ENCODE data around the gene INSIG2. TPM values are rescaled to one million over a fixed set of nuclear protein-coding genes. Genes with fewer than 3 reads are reported as not detected.

Gene INSIG2
- total and polyA plus RNA-seq, 2 of the 8 experiments (the other 6 are each of a cell fraction or from before 2014, with no cell fraction given): 7.0 to 11.2 TPM

- H2BK120ac ChIP-seq (replicated peaks; ENCODE audit: low read depth, low read length): no peak overlapping the region
- no peak overlapping the region for H2BK12ac ChIP-seq (ENCODE audit: low read depth, low read length)
- no peak overlapping the region for H4K91ac ChIP-seq (replicated peaks; ENCODE audit: insufficient read length, low read length)
- POLR2A ChIA-PET (ENCODE audit: partially characterized antibody): interaction anchor here (1.3 to 1.6 kb wide), 2 partner anchors 8 to 10 kb away, joined by 4 to 7 read pairs; partner anchors contain the start of gene INSIG2
- H3K9me3 ChIP-seq (ENCODE audit: insufficient read depth in 2 of 2, low read depth in 1 of 2, low read length in 1 of 2): no peaks in the 10 kb centered on the region
- H3K23me2 ChIP-seq (ENCODE audit: low read depth, low read length): no peaks in the 10 kb centered on the region
- no peak overlapping the region for H4K5ac ChIP-seq (ENCODE audit: insufficient read length, low read depth, low read length)
- 67% methylated on average over 3 of the region's 3 CpGs; no CpG with 5 or more reads in 1 of the 2 experiments for WGBS, 2 experiments (ENCODE audit: extremely low coverage in 1 of 2, insufficient coverage in 1 of 2, insufficient read length in 1 of 2, insufficient replicate concordance in 2 of 2, low coverage in 1 of 2, low lambda C conversion rate in 2 of 2, missing lambda C conversion rate in 1 of 2)
- no peak overlapping the region for H3K4me3 ChIP-seq (ENCODE audit: extremely low read depth in 1 of 4, insufficient read depth in 2 of 4, low read depth in 3 of 4, low read length in 4 of 4)
- no peaks in the 10 kb centered on the region for H3K79me2 ChIP-seq (ENCODE audit: control insufficient read depth in 1 of 2, insufficient read depth in 2 of 2, low read length in 2 of 2)
- H4K20me1 ChIP-seq (replicated peaks in 1 of 2; ENCODE audit: control insufficient read depth in 1 of 2, insufficient read depth in 2 of 2, low read length in 2 of 2): no peaks in the 10 kb centered on the region
- H2BK15ac ChIP-seq (ENCODE audit: low read length): no peak overlapping the region
- no peak overlapping the region for H3K18ac ChIP-seq (ENCODE audit: extremely low read depth, low read length)
- H3K4ac ChIP-seq (replicated peaks; ENCODE audit: insufficient read length, low read depth, low read length): no peak overlapping the region
- no peak overlapping the region for H3K56ac ChIP-seq (replicated peaks; ENCODE audit: insufficient read length, low read depth, low read length)
- CTCF ChIA-PET (ENCODE audit: partially characterized antibody): interaction anchor here (0.6 to 3.1 kb wide), 6 partner anchors 10 to 46 kb away, joined by 3 to 12 read pairs (median 4); partner anchors contain the start of gene INSIG2
- no peak overlapping the region for H3K23ac ChIP-seq (ENCODE audit: insufficient read length)
- no peaks in the 10 kb centered on the region for H3K79me1 ChIP-seq (ENCODE audit: low read depth, low read length)
- no peak overlapping the region for H2BK20ac ChIP-seq (ENCODE audit: low read length)
- H2BK5ac ChIP-seq (ENCODE audit: low read depth, low read length): no peak overlapping the region
- no peak overlapping the region for H2AK5ac ChIP-seq (ENCODE audit: low read depth, low read length)
- H3K14ac ChIP-seq (ENCODE audit: insufficient read length): no peak overlapping the region
- H3K36me3 ChIP-seq (ENCODE audit: control insufficient read depth in 2 of 4, insufficient read depth in 4 of 4, low read length in 3 of 4): no peaks in the 10 kb centered on the region
- FAIRE-seq (no peak), DNase-seq (ENCODE audit: low read depth in 1 of 2, low spot score in 2 of 2) (no peak)
- no peaks in the 10 kb centered on the region for H3K27me3 ChIP-seq (replicated peaks in 1 of 4; ENCODE audit: control insufficient read depth in 3 of 4, extremely low read depth in 1 of 4, insufficient read depth in 3 of 4, low read length in 3 of 4)
- no peak overlapping the region for H3K4me2 ChIP-seq (ENCODE audit: insufficient read depth in 1 of 2, low read depth in 2 of 2, low read length in 2 of 2)
- peaks cover 0 to 2% (median 0%) of the 10 kb centered on the region in 4 experiments; a peak in 1 of 7 replicates for H3K4me1 ChIP-seq (replicated peaks in 1 of 4; ENCODE audit: control insufficient read depth in 3 of 4, insufficient read depth in 4 of 4, low read length in 3 of 4)
- H4K8ac ChIP-seq (ENCODE audit: extremely low read depth, insufficient read depth, low read length): no peak overlapping the region
- no peak overlapping the region for H2AFZ ChIP-seq (ENCODE audit: low read length)
- H3K27ac ChIP-seq (ENCODE audit: low read depth, low read length): no peak overlapping the region
- no peak overlapping the region for H3K9ac ChIP-seq (replicated peaks in 1 of 4; ENCODE audit: extremely low read depth in 1 of 4, low read depth in 3 of 4, low read length in 3 of 4)
- TF ChIP-seq RNF2 (IDR thresholded peaks at IDR 0.05; ENCODE audit: borderline replicate concordance, low read depth, low read length, missing control alignments, poor library complexity, severe bottlenecking) (no peak), SP1 (IDR thresholded peaks at IDR 0.05; ENCODE audit: low read depth, low read length) (no peak), RAD21 (IDR thresholded peaks at IDR 0.05 in 1 of 2, conservative IDR thresholded peaks at IDR 0.05 in 1 of 2; ENCODE audit: low read depth in 2 of 2, low read length in 2 of 2) (no peak), POU5F1 (IDR thresholded peaks at IDR 0.05; ENCODE audit: low read depth, low read length) (no peak), JUND (IDR thresholded peaks at IDR 0.05; ENCODE audit: low read length) (no peak), BRCA1 (IDR thresholded peaks at IDR 0.05; ENCODE audit: low read depth, low read length) (no peak), ASH2L (IDR thresholded peaks at IDR 0.05; ENCODE audit: low read length) (no peak), KDM4A (IDR thresholded peaks at IDR 0.05; ENCODE audit: low read depth, low read length, severe bottlenecking) (no peak), CTBP2 (IDR thresholded peaks at IDR 0.05; ENCODE audit: borderline replicate concordance, insufficient read depth, insufficient read length, low read length) (no peak), SIRT6 (IDR thresholded peaks at IDR 0.05; ENCODE audit: low read length) (no peak), CTCF (IDR thresholded peaks at IDR 0.05; ENCODE audit: control extremely low read depth in 1 of 3, insufficient read depth in 1 of 3, low read depth in 1 of 3, low read length in 3 of 3) (no peak)
These were observed 9.5 kb upstream of the INSIG2 start for GRCh38 chr2:118078734-118079133.
